Hindlimb muscle (tissue), 1 donor: ENCODE results near the gene ACP3. TPM values are rescaled to one million over a fixed set of nuclear protein-coding genes. Genes with fewer than 3 reads are reported as not detected.

ENCODE experiments used
- DNase-seq: peaks from one replicate; pipeline ENCODE4 v3.0.0-alpha.2; 2013
- polyA plus RNA-seq: library from polyadenylated mRNA; unstranded; fragments of 120-200 nt; gene quantifications from one replicate; pipeline ENCODE4 v1.2.1, GENCODE V29; 2013; ENCODE audit not compliant: insufficient read length

Gene ACP3
- polyA plus RNA-seq, 1 donor: 0.81 TPM

- no peak for DNase-seq
Measured at GRCh38 chr3:132318451-132318850, 1.2 kb downstream of the ACP3 start.

GRCh38 chr3:132321304-132321703 lies 4.1 kb downstream of the ACP3 start:
- DNase-seq: no peak

GRCh38 chr3:132325103-132325606 lies 7.9 kb downstream of the ACP3 start:
- peak; percentile 48 for DNase-seq

GRCh38 chr3:132325634-132326033 lies 8.4 kb downstream of the ACP3 start:
- DNase-seq: no peak

GRCh38 chr3:132326251-132326650 lies 9.0 kb downstream of the ACP3 start:
- no peak for DNase-seq

GRCh38 chr3:132332082-132332481 lies 14.9 kb downstream of the ACP3 start:
- DNase-seq: no peak

- DNase-seq: no peak
Measured at GRCh38 chr3:132332508-132332907, 15.3 kb downstream of the ACP3 start.

- DNase-seq: no peak
Measured at GRCh38 chr3:132341746-132342145, 24.5 kb downstream of the ACP3 start.

- DNase-seq: no peak
Measured at GRCh38 chr3:132342183-132342582, 25.0 kb downstream of the ACP3 start.

GRCh38 chr3:132342610-132343009 lies 25.4 kb downstream of the ACP3 start:
- no peak for DNase-seq

- peak; percentile 58 for DNase-seq
Measured at GRCh38 chr3:132343018-132343612, 25.9 kb downstream of the ACP3 start.

- no peak for DNase-seq
Measured at GRCh38 chr3:132344666-132345280, 27.6 kb downstream of the ACP3 start.

GRCh38 chr3:132346841-132347736 lies 29.9 kb downstream of the ACP3 start:
- DNase-seq: no peak

- DNase-seq: no peak
Measured at GRCh38 chr3:132347811-132348210, 30.6 kb downstream of the ACP3 start.

- DNase-seq: no peak
Measured at GRCh38 chr3:132348531-132348930, 31.3 kb downstream of the ACP3 start.

- no peak for DNase-seq
Measured at GRCh38 chr3:132350814-132351213, 33.6 kb downstream of the ACP3 start.

GRCh38 chr3:132351222-132351806 lies 34.1 kb downstream of the ACP3 start:
- no peak for DNase-seq

GRCh38 chr3:132352556-132353143 lies 35.4 kb downstream of the ACP3 start:
- peak; percentile 48 for DNase-seq

GRCh38 chr3:132354916-132355702 lies 37.9 kb downstream of the ACP3 start:
- no peak for DNase-seq

GRCh38 chr3:132356568-132356967 lies 39.4 kb downstream of the ACP3 start:
- no peak for DNase-seq

- DNase-seq: no peak
Measured at GRCh38 chr3:132360717-132361116, 43.5 kb downstream of the ACP3 start.

- DNase-seq: no peak
Measured at GRCh38 chr3:132362329-132362728, 45.1 kb downstream of the ACP3 start.
